ENCODE measurements around the gene WSCD2. TPM values are rescaled to one million over a fixed set of nuclear protein-coding genes. Genes with fewer than 3 reads are reported as not detected.
A peak's percentile ranks its signal among the peaks of the same experiment; 100 is the strongest.

Gene WSCD2
- total and polyA plus RNA-seq, 7 donors: 0.32 to 10.5 (median 2.6) TPM; not detected in 2

DNA sequence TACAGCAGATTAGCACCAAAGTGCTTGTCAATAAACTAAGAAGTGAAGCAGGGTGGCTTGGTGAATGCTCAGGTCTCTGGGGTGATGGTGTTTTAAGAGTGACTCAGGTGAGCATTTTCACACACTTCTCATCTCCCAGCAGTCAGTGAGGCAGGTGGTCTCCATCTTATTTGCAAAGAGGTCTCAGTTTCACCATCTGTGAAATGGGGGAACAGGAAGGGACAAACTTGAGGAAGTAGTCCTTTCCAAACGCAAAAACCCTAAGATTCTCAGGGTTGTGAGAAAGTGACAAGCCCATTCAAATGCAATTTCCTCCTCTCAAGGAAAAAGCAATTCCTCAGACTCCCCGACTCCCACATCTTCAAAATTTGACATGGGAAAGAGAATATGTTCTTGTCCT lies 155.9 kb downstream of the WSCD2 start:
- H3K4me1 ChIP-seq: no peaks in the 10 kb centered on the region
- TF ChIP-seq POLR2AphosphoS5 (IDR thresholded peaks at IDR 0.05): no peak
- TF ChIP-seq, protein P1, sequence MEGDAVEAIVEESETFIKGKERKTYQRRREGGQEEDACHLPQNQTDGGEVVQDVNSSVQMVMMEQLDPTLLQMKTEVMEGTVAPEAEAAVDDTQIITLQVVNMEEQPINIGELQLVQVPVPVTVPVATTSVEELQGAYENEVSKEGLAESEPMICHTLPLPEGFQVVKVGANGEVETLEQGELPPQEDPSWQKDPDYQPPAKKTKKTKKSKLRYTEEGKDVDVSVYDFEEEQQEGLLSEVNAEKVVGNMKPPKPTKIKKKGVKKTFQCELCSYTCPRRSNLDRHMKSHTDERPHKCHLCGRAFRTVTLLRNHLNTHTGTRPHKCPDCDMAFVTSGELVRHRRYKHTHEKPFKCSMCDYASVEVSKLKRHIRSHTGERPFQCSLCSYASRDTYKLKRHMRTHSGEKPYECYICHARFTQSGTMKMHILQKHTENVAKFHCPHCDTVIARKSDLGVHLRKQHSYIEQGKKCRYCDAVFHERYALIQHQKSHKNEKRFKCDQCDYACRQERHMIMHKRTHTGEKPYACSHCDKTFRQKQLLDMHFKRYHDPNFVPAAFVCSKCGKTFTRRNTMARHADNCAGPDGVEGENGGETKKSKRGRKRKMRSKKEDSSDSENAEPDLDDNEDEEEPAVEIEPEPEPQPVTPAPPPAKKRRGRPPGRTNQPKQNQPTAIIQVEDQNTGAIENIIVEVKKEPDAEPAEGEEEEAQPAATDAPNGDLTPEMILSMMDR (IDR thresholded peaks at IDR 0.05): no peak
- TF ChIP-seq POLR2A (IDR thresholded peaks at IDR 0.05): no peak
- no peak for TF ChIP-seq EP300 (IDR thresholded peaks at IDR 0.05)

DNA sequence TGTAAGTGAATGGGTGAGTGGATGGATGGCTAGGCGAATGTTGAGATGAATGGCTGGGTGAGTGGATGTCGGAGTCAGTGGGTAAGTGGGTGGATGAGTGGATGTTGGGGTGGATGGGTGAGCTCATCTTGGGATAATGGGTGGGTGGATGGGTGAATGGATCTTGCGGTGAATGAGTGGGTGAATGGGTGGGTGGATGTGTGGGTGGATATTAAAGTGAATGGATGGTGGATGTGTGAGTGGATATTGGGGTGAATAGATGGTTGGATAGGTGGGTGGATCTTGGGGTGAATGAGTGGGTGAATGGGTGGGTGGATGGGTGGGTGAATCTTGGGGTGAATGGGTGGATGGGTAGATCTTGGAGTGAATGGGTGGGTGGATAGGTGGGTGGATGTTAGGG lies 158.1 kb downstream of the WSCD2 start:
- no peaks in the 10 kb centered on the region for H3K27me3 ChIP-seq
- 94 to 96% methylated on average over 3 of the region's 3 CpGs for WGBS, 2 donors
- no peak overlapping the region for H3K27ac ChIP-seq
- no peaks in the 10 kb centered on the region for H3K9me3 ChIP-seq
- no peaks in the 10 kb centered on the region for H3K4me1 ChIP-seq
- no peak overlapping the region for H3K4me3 ChIP-seq
- no peak for DNase-seq
- peaks cover 0 to 3% (median 0%) of the 10 kb centered on the region in 4 donors for H3K36me3 ChIP-seq
- TF ChIP-seq, protein P1 (IDR thresholded peaks at IDR 0.05): no peak
- no peak for TF ChIP-seq EP300 (IDR thresholded peaks at IDR 0.05)
- no peak for TF ChIP-seq POLR2AphosphoS5 (IDR thresholded peaks at IDR 0.05)
- TF ChIP-seq POLR2A (IDR thresholded peaks at IDR 0.05): no peak
- intact Hi-C loops (cut with DNase I): no loop called here

More for the DNA sequence above, 155.9 kb downstream of the WSCD2 start:
- no peak overlapping the region for H3K27ac ChIP-seq
- no peaks in the 10 kb centered on the region for H3K27me3 ChIP-seq
- intact Hi-C loops (cut with DNase I): no loop called here
- no peaks in the 10 kb centered on the region for H3K36me3 ChIP-seq
- no peaks in the 10 kb centered on the region for H3K9me3 ChIP-seq
- no peak for DNase-seq
- no peak overlapping the region for H3K4me3 ChIP-seq
- WGBS, 2 donors: 43 to 66% methylated on average over 2 of the region's 2 CpGs

DNA sequence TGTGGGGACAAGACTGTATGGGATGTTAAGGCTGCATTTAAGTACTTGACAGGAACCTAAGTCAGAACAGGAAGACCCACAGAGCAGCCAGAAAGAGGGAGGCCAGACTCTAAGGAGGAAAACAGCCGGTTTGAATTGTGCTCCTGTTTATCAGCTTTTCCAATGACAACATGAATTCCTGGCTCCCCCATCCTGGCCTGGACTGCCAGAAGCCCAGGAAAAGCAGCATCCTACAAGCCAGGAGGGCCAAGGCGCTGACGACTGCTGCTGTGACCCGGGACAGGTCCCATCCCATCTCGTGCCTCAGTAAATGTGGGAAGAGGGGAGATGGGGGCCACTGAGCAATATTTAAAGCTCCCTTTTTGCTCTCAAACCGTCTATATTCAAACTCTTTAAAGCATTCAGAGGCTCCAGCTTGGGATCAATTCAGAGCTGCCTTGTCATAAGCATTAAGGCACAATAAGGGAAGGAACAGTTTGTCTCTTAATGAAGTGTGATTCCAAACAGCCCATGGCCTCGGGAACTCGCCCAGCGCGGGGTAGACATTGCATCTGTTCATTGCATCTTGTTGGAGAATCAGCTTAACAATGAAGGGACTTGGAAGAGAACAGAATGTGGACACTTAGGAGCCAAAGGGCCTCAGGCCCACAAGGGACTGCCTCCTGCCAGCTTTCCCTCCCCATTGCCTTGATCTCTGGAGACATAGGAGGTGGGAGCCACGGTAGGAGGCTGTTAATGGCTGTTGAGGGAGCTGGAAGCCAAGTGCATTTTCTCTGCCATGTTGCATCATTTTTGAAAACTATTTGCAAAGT lies 160.5 kb downstream of the WSCD2 start:
- Histone ChIP-seq H3K4me1 (no peaks in the 10 kb centered on the region), H3K36me3 (peaks cover 0 to 6% (median 0%) of the 10 kb centered on the region in 4 donors), H3K27ac (peak overlapping the region; percentile 33 to 63 (median 57)), H3K9me3 (no peaks in the 10 kb centered on the region), H3K27me3 (no peaks in the 10 kb centered on the region), H3K4me3 (no peak overlapping the region)
- TF ChIP-seq EP300 (IDR thresholded peaks at IDR 0.05) (no peak), POLR2AphosphoS5 (IDR thresholded peaks at IDR 0.05) (peak; percentile 15 to 53 (median 44)), POLR2A (IDR thresholded peaks at IDR 0.05) (no peak)
- TF ChIP-seq, protein P1 (IDR thresholded peaks at IDR 0.05): no peak
- 63 to 67% methylated on average over 11 of the region's 11 CpGs for WGBS, 2 donors
- intact Hi-C loops (cut with DNase I): no loop called here
- peak; percentile 93 for DNase-seq

DNA sequence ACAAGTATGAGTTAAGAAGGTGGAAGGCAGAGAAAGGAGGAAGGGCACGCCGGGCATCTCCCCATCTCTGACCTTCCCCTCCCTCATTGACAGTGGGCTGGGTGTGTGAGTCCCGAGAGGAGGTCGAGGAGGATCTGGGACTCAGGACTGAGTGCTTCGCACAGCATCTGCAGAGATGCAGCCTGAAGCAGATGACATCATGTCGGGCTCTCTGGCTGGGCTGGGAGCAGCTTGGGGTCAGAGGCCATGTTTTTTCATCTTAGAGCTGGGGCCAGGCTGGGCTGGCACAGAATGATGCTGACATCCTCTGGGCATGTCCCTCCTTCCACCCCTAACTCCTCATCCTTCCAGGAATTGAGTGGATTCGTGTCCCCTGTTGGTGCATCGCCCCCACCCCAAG lies 166.6 kb downstream of the WSCD2 start:
- Histone ChIP-seq H3K4me1 (no peaks in the 10 kb centered on the region), H3K27ac (no peak overlapping the region), H3K9me3 (no peaks in the 10 kb centered on the region), H3K36me3 (peaks cover 0 to 6% (median 0%) of the 10 kb centered on the region in 4 donors), H3K27me3 (no peaks in the 10 kb centered on the region), H3K4me3 (no peak overlapping the region)
- no peak for DNase-seq
- intact Hi-C loops (cut with DNase I): no loop called here
- TF ChIP-seq EP300 (IDR thresholded peaks at IDR 0.05) (no peak), POLR2AphosphoS5 (IDR thresholded peaks at IDR 0.05) (no peak), POLR2A (IDR thresholded peaks at IDR 0.05) (no peak)
- TF ChIP-seq, protein P1 (IDR thresholded peaks at IDR 0.05): no peak
- 44 to 69% methylated on average over 8 of the region's 8 CpGs for WGBS, 2 donors
